ENCODE data around the gene FBXW11. TPM values are rescaled to one million over a fixed set of nuclear protein-coding genes. Genes with fewer than 3 reads are reported as not detected.

The FBXW11 gene
- total RNA-seq, 1 experiment from 2014 or later = 52.0 TPM

DNA sequence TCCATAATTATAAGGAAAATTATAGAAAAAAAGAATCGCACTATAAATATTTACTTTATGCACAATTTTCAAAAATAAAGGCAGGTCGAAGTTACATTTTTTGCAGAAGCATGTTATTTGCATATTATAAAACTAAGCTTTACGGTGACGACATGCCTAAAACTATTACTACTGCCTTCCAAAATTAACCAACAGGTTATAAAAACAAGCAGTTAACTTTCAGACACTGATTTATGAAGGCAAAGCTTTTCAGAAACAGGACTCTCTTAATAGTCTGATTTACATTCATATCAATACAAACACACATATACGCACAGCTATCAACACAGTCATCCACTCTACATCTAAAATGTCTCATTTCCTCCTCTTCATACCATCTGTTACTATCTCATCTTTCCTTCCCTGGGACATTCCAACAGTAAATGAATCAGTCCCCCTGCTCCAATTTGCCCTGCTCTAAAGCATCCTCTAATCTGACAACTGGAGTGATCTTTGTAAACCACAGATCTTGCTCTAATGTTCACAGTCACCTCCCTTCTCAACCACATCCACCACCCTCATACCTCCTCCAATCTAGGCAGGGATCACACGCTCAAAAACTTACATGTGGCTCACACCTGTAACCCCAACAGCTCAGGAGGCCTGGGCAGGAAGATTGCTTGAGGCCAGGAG, 21.6 kb downstream of the FBXW11 start:
- H2AFZ ChIP-seq (ENCODE audit: low read depth, low read length, poor library complexity, severe bottlenecking) = no peak overlapping the region
- RAD21 ChIA-PET (ENCODE audit: low non-redundant PET in 1 of 2, low total read pairs in 2 of 2, uncharacterized antibody in 2 of 2, unreplicated experiment in 2 of 2) = no interaction called here
- no peak for TF ChIP-seq SP1 (IDR thresholded peaks at IDR 0.05; ENCODE audit: low read depth)
- CTCF ChIA-PET = no interaction called here
- H3K27me3 ChIP-seq (ENCODE audit: insufficient read depth, low read length) = no peaks in the 10 kb centered on the region
- H3K9ac ChIP-seq (ENCODE audit: low read length) = no peak overlapping the region
- intact Hi-C loops (cut with micrococcal nuclease) = no loop called here
- no peak for DNase-seq (ENCODE audit: low read depth, low spot score)
- no TSS peak for BruUV-seq (replicated peaks)
- H3K4me3 ChIP-seq (replicated peaks in 1 of 2; ENCODE audit: low read depth in 1 of 2, low read length in 2 of 2) = no peak overlapping the region
- H4K20me1 ChIP-seq (ENCODE audit: insufficient read depth) = no peaks in the 10 kb centered on the region
- H3K9me2 ChIP-seq (ENCODE audit: insufficient read depth) = no peaks in the 10 kb centered on the region
- H3K27ac ChIP-seq (ENCODE audit: low read depth, low read length) = no peak overlapping the region
- H3K4me2 ChIP-seq (ENCODE audit: low read length) = no peak overlapping the region
- no peak for ATAC-seq
- POLR2A ChIA-PET = no interaction called here
- peaks cover 89% of the 10 kb centered on the region for H3K79me2 ChIP-seq (ENCODE audit: insufficient read depth, low read length)
- H3K9me3 ChIP-seq (ENCODE audit: control insufficient read depth in 1 of 2, insufficient read depth in 1 of 2, low read depth in 1 of 2, low read length in 2 of 2) = 0 out of 4 replicates have a peak, but pooled peaks cover 0 to 4% of the 10 kb centered on the region in 2 experiments
- H3K4me1 ChIP-seq (ENCODE audit: control insufficient read depth in 1 of 2, insufficient read depth in 2 of 2, low read length in 2 of 2) = peaks cover 0 to 9% of the 10 kb centered on the region in 2 experiments; a peak in 2 of 4 replicates
- H3K36me3 ChIP-seq (ENCODE audit: control insufficient read depth in 1 of 2, insufficient read depth in 2 of 2, low read length in 2 of 2) = peaks cover 0 to 5% of the 10 kb centered on the region in 2 experiments; a peak in 1 of 4 replicates

DNA sequence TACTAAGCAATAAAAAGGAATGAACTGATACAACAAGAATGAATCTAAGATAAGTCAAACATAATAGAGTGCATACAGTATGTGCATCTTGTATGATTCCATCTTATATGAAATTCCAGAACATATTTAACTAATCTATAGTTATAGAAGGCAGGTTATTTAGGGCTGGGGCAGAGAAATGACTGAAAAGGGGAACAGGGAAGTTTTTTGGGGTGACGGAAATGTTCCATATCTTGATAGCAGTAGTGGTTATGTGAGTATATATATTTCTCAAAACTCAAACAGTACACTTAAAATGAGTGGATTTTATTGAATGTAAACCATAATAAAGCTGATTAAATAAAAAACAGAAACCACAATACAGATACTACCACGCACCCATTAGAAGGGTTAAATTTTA, 24.6 kb downstream of the FBXW11 start:
- BruUV-seq (replicated peaks) = no TSS peak
- Histone ChIP-seq H4K20me1 (ENCODE audit: insufficient read depth) (no peaks in the 10 kb centered on the region), H3K9ac (ENCODE audit: low read length) (no peak overlapping the region), H2AFZ (ENCODE audit: low read depth, low read length, poor library complexity, severe bottlenecking) (no peak overlapping the region), H3K27me3 (ENCODE audit: insufficient read depth, low read length) (no peaks in the 10 kb centered on the region), H3K4me1 (ENCODE audit: control insufficient read depth in 1 of 2, insufficient read depth in 2 of 2, low read length in 2 of 2) (no peaks in the 10 kb centered on the region), H3K27ac (ENCODE audit: low read depth, low read length) (no peak overlapping the region), H3K9me3 (ENCODE audit: control insufficient read depth in 1 of 2, insufficient read depth in 1 of 2, low read depth in 1 of 2, low read length in 2 of 2) (peaks cover 8 to 14% of the 10 kb centered on the region in 2 experiments; a peak in 2 of 4 replicates), H3K4me2 (ENCODE audit: low read length) (no peak overlapping the region), H3K9me2 (ENCODE audit: insufficient read depth) (no peaks in the 10 kb centered on the region), H3K36me3 (ENCODE audit: control insufficient read depth in 1 of 2, insufficient read depth in 2 of 2, low read length in 2 of 2) (peaks cover 0 to under 1% of the 10 kb centered on the region in 2 experiments; a peak in 1 of 4 replicates), H3K4me3 (replicated peaks in 1 of 2; ENCODE audit: low read depth in 1 of 2, low read length in 2 of 2) (no peak overlapping the region), H3K79me2 (ENCODE audit: insufficient read depth, low read length) (peaks cover 93% of the 10 kb centered on the region)
- DNase-seq (ENCODE audit: low read depth, low spot score) = no peak
- intact Hi-C loops (cut with micrococcal nuclease) = no loop called here
- RAD21 ChIA-PET (ENCODE audit: low non-redundant PET in 1 of 2, low total read pairs in 2 of 2, uncharacterized antibody in 2 of 2, unreplicated experiment in 2 of 2) = no interaction called here
- CTCF ChIA-PET = no interaction called here
- POLR2A ChIA-PET = no interaction called here
- no peak for ATAC-seq
- TF ChIP-seq CTCF (IDR thresholded peaks at IDR 0.05 in 2 of 3, conservative IDR thresholded peaks at IDR 0.05 in 1 of 3; ENCODE audit: borderline replicate concordance in 1 of 3, insufficient read depth in 1 of 3, low read depth in 2 of 3, low read length in 2 of 3) (no peak), POLR2A (IDR thresholded peaks at IDR 0.05; ENCODE audit: borderline replicate concordance, extremely low read depth, insufficient read depth, insufficient read length) (no peak), ZFX (IDR thresholded peaks at IDR 0.05) (no peak), EZH2phosphoT487 (IDR thresholded peaks at IDR 0.05; ENCODE audit: borderline replicate concordance) (no peak), SP1 (IDR thresholded peaks at IDR 0.05; ENCODE audit: low read depth) (no peak), ZNF274 (IDR thresholded peaks at IDR 0.05; ENCODE audit: low read depth, low read length) (no peak), SRF (IDR thresholded peaks at IDR 0.05; ENCODE audit: low read depth) (no peak), POLR2AphosphoS5 (IDR thresholded peaks at IDR 0.05; ENCODE audit: low read depth, low read length) (no peak), REST (IDR thresholded peaks at IDR 0.05; ENCODE audit: low read depth) (no peak), ELF1 (IDR thresholded peaks at IDR 0.05; ENCODE audit: borderline replicate concordance, low read depth) (no peak), YY1 (IDR thresholded peaks at IDR 0.05; ENCODE audit: extremely low read depth, insufficient replicate concordance, low read depth, low read length) (no peak), CEBPB (IDR thresholded peaks at IDR 0.05; ENCODE audit: low read depth) (no peak)
- TF ChIP-seq, protein P1, sequence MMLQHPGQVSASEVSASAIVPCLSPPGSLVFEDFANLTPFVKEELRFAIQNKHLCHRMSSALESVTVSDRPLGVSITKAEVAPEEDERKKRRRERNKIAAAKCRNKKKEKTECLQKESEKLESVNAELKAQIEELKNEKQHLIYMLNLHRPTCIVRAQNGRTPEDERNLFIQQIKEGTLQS (IDR thresholded peaks at IDR 0.05) = no peak
